GM23338 (cell line): Measurements from ENCODE around the gene PCDHB5.
"Not testable (repeated sequence)": the region's sequence is repeated elsewhere in the genome, so short reads cannot be mapped to it uniquely, and the experiment has no call there.

ENCODE experiments used
- CREB1 ChIP-seq: fragments of 250-450 bp; sonication (Bioruptor Pico); IDR thresholded peaks from 2 replicates; pipeline ENCODE4 v1.5.0; 2020; ENCODE audit warnings: low read depth, mild to moderate bottlenecking, moderate library complexity
- EZH2 ChIP-seq: fragments of 200-600 bp; sonication (generic); IDR thresholded peaks from one replicate; pipeline ENCODE4 v1.8.0; 2017; ENCODE audit warnings: antibody characterized with exemption, mild to moderate bottlenecking, low read depth; ENCODE audit not compliant: unreplicated experiment
- EZH2phosphoT487 ChIP-seq: fragments of 200-600 bp; sonication (generic); IDR thresholded peaks from one replicate; pipeline ENCODE4 v1.8.1; 2018; ENCODE audit warnings: antibody characterized with exemption; ENCODE audit not compliant: unreplicated experiment
- JUNB ChIP-seq: IDR thresholded peaks from one replicate; pipeline ENCODE4 v1.6.1; 2016; ENCODE audit warnings: antibody characterized with exemption; ENCODE audit not compliant: unreplicated experiment
- POLR2AphosphoS5 ChIP-seq: IDR thresholded peaks from 2 replicates; pipeline ENCODE4 v1.6.1; 2016; ENCODE audit warnings: antibody characterized with exemption, low read depth
- TF ChIP-seq, protein P1 (sequence below), 2 experiments: fragments of 200-600 bp in 1 of 2; sonication (generic) in 1 of 2; conservative IDR thresholded peaks; 2 replicates each; pipeline versions ENCODE4 v1.5.1 to v1.6.1; 2016 to 2017; ENCODE audit warnings: antibody characterized with exemption in 2 of 2, low read depth in 2 of 2, mild to moderate bottlenecking in 2 of 2, moderate library complexity in 1 of 2
- TF ChIP-seq, protein P2 (sequence below): IDR thresholded peaks from 2 replicates; pipeline ENCODE4 v1.6.1; 2016; ENCODE audit warnings: antibody characterized with exemption
- TF ChIP-seq, protein P3 (sequence below): IDR thresholded peaks from one replicate; pipeline ENCODE4 v1.6.1; 2018; ENCODE audit warnings: antibody characterized with exemption; ENCODE audit not compliant: unreplicated experiment

DNA sequence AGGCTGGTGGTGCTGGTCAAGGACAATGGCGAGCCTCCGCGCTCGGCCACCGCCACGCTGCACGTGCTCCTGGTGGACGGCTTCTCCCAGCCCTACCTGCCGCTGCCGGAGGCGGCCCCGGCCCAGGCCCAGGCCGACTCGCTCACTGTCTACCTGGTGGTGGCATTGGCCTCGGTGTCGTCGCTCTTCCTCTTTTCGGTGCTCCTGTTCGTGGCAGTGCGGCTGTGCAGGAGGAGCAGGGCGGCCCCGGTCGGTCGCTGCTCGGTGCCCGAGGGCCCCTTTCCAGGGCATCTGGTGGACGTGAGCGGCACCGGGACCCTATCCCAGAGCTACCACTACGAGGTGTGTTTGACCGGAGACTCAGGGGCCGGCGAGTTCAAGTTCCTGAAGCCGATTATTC lies 2.3 kb downstream of the PCDHB5 start:
- not testable (repeated sequence) for TF ChIP-seq CREB1, EZH2, EZH2phosphoT487, POLR2AphosphoS5, JUNB
- TF ChIP-seq, protein P1, sequence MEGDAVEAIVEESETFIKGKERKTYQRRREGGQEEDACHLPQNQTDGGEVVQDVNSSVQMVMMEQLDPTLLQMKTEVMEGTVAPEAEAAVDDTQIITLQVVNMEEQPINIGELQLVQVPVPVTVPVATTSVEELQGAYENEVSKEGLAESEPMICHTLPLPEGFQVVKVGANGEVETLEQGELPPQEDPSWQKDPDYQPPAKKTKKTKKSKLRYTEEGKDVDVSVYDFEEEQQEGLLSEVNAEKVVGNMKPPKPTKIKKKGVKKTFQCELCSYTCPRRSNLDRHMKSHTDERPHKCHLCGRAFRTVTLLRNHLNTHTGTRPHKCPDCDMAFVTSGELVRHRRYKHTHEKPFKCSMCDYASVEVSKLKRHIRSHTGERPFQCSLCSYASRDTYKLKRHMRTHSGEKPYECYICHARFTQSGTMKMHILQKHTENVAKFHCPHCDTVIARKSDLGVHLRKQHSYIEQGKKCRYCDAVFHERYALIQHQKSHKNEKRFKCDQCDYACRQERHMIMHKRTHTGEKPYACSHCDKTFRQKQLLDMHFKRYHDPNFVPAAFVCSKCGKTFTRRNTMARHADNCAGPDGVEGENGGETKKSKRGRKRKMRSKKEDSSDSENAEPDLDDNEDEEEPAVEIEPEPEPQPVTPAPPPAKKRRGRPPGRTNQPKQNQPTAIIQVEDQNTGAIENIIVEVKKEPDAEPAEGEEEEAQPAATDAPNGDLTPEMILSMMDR (conservative IDR thresholded peaks at IDR 0.05; ENCODE audit: low read depth in 2 of 2) = not testable (repeated sequence)
- TF ChIP-seq, protein P2, sequence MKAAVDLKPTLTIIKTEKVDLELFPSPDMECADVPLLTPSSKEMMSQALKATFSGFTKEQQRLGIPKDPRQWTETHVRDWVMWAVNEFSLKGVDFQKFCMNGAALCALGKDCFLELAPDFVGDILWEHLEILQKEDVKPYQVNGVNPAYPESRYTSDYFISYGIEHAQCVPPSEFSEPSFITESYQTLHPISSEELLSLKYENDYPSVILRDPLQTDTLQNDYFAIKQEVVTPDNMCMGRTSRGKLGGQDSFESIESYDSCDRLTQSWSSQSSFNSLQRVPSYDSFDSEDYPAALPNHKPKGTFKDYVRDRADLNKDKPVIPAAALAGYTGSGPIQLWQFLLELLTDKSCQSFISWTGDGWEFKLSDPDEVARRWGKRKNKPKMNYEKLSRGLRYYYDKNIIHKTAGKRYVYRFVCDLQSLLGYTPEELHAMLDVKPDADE = not testable (repeated sequence)
- TF ChIP-seq, protein P3, sequence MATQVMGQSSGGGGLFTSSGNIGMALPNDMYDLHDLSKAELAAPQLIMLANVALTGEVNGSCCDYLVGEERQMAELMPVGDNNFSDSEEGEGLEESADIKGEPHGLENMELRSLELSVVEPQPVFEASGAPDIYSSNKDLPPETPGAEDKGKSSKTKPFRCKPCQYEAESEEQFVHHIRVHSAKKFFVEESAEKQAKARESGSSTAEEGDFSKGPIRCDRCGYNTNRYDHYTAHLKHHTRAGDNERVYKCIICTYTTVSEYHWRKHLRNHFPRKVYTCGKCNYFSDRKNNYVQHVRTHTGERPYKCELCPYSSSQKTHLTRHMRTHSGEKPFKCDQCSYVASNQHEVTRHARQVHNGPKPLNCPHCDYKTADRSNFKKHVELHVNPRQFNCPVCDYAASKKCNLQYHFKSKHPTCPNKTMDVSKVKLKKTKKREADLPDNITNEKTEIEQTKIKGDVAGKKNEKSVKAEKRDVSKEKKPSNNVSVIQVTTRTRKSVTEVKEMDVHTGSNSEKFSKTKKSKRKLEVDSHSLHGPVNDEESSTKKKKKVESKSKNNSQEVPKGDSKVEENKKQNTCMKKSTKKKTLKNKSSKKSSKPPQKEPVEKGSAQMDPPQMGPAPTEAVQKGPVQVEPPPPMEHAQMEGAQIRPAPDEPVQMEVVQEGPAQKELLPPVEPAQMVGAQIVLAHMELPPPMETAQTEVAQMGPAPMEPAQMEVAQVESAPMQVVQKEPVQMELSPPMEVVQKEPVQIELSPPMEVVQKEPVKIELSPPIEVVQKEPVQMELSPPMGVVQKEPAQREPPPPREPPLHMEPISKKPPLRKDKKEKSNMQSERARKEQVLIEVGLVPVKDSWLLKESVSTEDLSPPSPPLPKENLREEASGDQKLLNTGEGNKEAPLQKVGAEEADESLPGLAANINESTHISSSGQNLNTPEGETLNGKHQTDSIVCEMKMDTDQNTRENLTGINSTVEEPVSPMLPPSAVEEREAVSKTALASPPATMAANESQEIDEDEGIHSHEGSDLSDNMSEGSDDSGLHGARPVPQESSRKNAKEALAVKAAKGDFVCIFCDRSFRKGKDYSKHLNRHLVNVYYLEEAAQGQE = not testable (repeated sequence)
